NCI-H2107 treated with DMSO at 0.1 percent for 48 hours (cell line): ENCODE measurements around the gene NEK5.
A peak's percentile ranks its signal among the peaks of the same experiment; 100 is the strongest.
"Not testable (repeated sequence)": the region's sequence is repeated elsewhere in the genome, so short reads cannot be mapped to it uniquely, and the experiment has no call there.

Experiments
- DNase-seq: peaks from one replicate; lab custom pipeline; 2025; ENCODE audit not compliant: unreplicated experiment; lab: John Stamatoyannopoulos, UW

Gene NEK5

GRCh38 chr13:52128714-52129700 lies at the start of gene NEK5:
NEK5 (minus strand) TSS chr13:52129073; CDS start chr13:52127482, 1,591 bp downstream.
- no peak for DNase-seq

GRCh38 chr13:52177276-52177675 lies 48.4 kb upstream of the NEK5 start:
- no peak for DNase-seq

GRCh38 chr13:52173970-52174369 lies 45.1 kb upstream of the NEK5 start:
- not testable (repeated sequence) for DNase-seq

- DNase-seq = no peak
These were observed 44.5 kb upstream of the NEK5 start for GRCh38 chr13:52173373-52173772.

- DNase-seq = not testable (repeated sequence)
These were observed 42.8 kb upstream of the NEK5 start for GRCh38 chr13:52171686-52172085.

GRCh38 chr13:52170828-52171391 lies 42.0 kb upstream of the NEK5 start:
- DNase-seq = not testable (repeated sequence)

- no peak for DNase-seq
These were observed 41.0 kb upstream of the NEK5 start for GRCh38 chr13:52169839-52170238.

GRCh38 chr13:52165411-52165810 lies 36.5 kb upstream of the NEK5 start:
- no peak for DNase-seq

GRCh38 chr13:52164989-52165388 lies 36.1 kb upstream of the NEK5 start:
- DNase-seq = no peak

GRCh38 chr13:52163878-52164277 lies 35.0 kb upstream of the NEK5 start:
- not testable (repeated sequence) for DNase-seq

- no peak for DNase-seq
These were observed 33.6 kb upstream of the NEK5 start for GRCh38 chr13:52162279-52163101.

- no peak for DNase-seq
These were observed 32.3 kb upstream of the NEK5 start for GRCh38 chr13:52161181-52161646.

- DNase-seq = no peak
These were observed 31.6 kb upstream of the NEK5 start for GRCh38 chr13:52160506-52160905.

- DNase-seq = no peak
These were observed 31.2 kb upstream of the NEK5 start for GRCh38 chr13:52160053-52160452.

- DNase-seq = peak; percentile 5
These were observed 30.5 kb upstream of the NEK5 start, which contains the start of gene NEK3 for GRCh38 chr13:52159159-52159982. NEK3 (minus strand) TSS chr13:52159597; CDS start chr13:52156191, 3,406 bp downstream.

GRCh38 chr13:52158629-52159158 lies 29.8 kb upstream of the NEK5 start:
- no peak for DNase-seq

- no peak for DNase-seq
These were observed 27.9 kb upstream of the NEK5 start for GRCh38 chr13:52156724-52157261.

GRCh38 chr13:52155177-52155576 lies 26.3 kb upstream of the NEK5 start:
- no peak for DNase-seq

- no peak for DNase-seq
These were observed 18.4 kb upstream of the NEK5 start for GRCh38 chr13:52147225-52147624.

- no peak for DNase-seq
These were observed 12.4 kb upstream of the NEK5 start for GRCh38 chr13:52141299-52141698.
